Skeletal muscle tissue (tissue), 4 donors: ENCODE results near the gene E2F1. TPM values are rescaled to one million over a fixed set of nuclear protein-coding genes. Genes with fewer than 3 reads are reported as not detected.

Experiments
- H3K27ac ChIP-seq: one replicate; pipeline ENCODE4 v1.7.0; 2013; ENCODE audit warnings: mild to moderate bottlenecking, low read depth, low read length, inconsistent platforms
- H3K27me3 ChIP-seq, 3 donors: one replicate each; pipeline ENCODE4 v1.7.0; 2013; ENCODE audit warnings: low read length in 3 of 3; ENCODE audit not compliant: control insufficient read depth in 3 of 3, insufficient read depth in 3 of 3
- H3K36me3 ChIP-seq, 3 donors: one replicate each; pipeline ENCODE4 v1.7.0; 2013; ENCODE audit warnings: low read length in 3 of 3; ENCODE audit not compliant: control insufficient read depth in 3 of 3, insufficient read depth in 3 of 3
- H3K4me1 ChIP-seq, 3 donors: one replicate each; pipeline ENCODE4 v1.7.0; 2013; ENCODE audit warnings: low read length in 3 of 3, mild to moderate bottlenecking in 3 of 3; ENCODE audit not compliant: control insufficient read depth in 3 of 3, insufficient read depth in 3 of 3
- H3K4me3 ChIP-seq, 3 donors: one replicate each; pipeline ENCODE4 v1.7.0; 2013; ENCODE audit warnings: low read length in 3 of 3
- H3K9ac ChIP-seq, 3 donors: one replicate each; pipeline ENCODE4 v1.7.0; 2013; ENCODE audit warnings: low read length in 3 of 3, mild to moderate bottlenecking in 3 of 3, moderate library complexity in 2 of 3, low read depth in 1 of 3
- H3K9me3 ChIP-seq, 3 donors: one replicate each; pipeline ENCODE4 v1.7.0; 2013; ENCODE audit warnings: low read length in 3 of 3; ENCODE audit not compliant: control insufficient read depth in 3 of 3
- total RNA-seq: library from RNA; depleted of rRNA; stranded (reverse); fragments of >200 nt; gene quantifications from one replicate; pipeline ENCODE4 v1.2.3, GENCODE V29; 2014
- donor health status: Osteomylitis.

E2F1 gene
- total RNA-seq, 1 donor from 2014 or later: 5.2 TPM

GRCh38 chr20:33687993-33688937 lies 2.1 kb upstream of the E2F1 start:
- Histone ChIP-seq H3K27ac (no peak overlapping the region), H3K27me3 (no peaks in the 10 kb centered on the region), H3K4me1 (peaks cover 12 to 21% (median 19%) of the 10 kb centered on the region in 3 donors), H3K9ac (no peak overlapping the region), H3K36me3 (no peaks in the 10 kb centered on the region), H3K4me3 (no peak overlapping the region), H3K9me3 (no peaks in the 10 kb centered on the region)

DNA sequence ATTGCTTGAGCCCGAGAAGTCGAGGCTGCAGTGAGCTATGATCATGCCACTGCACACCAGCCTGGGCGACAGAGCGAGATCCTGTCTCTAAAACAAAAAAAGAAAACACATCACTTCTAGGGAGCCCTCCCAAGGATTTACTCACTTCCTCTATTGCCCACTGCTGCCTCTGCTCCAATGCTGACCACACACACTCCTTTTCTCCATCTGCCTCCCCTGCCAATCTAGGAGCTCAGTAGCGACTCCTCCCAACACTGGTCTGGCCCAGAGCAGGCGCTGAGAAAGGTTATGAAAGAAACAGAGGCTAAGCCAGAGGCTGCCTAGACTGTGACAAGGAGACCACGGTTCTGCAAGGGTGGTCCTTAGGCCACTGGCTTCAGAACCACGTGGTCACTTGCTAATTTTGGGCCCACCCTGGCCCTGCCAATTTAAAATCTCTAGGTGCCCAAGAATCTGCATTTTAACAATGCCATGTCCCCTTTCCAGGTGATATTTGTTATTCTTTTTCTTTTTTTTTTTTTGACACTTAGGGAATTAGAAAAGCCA lies 1.3 kb upstream of the E2F1 start:
- no peaks in the 10 kb centered on the region for H3K36me3 ChIP-seq
- H3K27me3 ChIP-seq: no peaks in the 10 kb centered on the region
- H3K9me3 ChIP-seq: no peaks in the 10 kb centered on the region
- H3K9ac ChIP-seq: no peak overlapping the region
- no peak overlapping the region for H3K27ac ChIP-seq
- H3K4me3 ChIP-seq: no peak overlapping the region
- H3K4me1 ChIP-seq: peaks cover 12 to 21% (median 19%) of the 10 kb centered on the region in 3 donors

- H3K36me3 ChIP-seq: no peaks in the 10 kb centered on the region
- no peaks in the 10 kb centered on the region for H3K27me3 ChIP-seq
- peaks cover 12 to 21% (median 19%) of the 10 kb centered on the region in 3 donors for H3K4me1 ChIP-seq
- H3K9me3 ChIP-seq: no peaks in the 10 kb centered on the region
- H3K9ac ChIP-seq: peak overlapping the region in 1 of 3 donors; percentile 40
- H3K4me3 ChIP-seq: peak overlapping the region; percentile 67 to 76 (median 72)
- no peak overlapping the region for H3K27ac ChIP-seq
Observed at GRCh38 chr20:33686984-33687366, 790 bp upstream of the E2F1 start.

DNA sequence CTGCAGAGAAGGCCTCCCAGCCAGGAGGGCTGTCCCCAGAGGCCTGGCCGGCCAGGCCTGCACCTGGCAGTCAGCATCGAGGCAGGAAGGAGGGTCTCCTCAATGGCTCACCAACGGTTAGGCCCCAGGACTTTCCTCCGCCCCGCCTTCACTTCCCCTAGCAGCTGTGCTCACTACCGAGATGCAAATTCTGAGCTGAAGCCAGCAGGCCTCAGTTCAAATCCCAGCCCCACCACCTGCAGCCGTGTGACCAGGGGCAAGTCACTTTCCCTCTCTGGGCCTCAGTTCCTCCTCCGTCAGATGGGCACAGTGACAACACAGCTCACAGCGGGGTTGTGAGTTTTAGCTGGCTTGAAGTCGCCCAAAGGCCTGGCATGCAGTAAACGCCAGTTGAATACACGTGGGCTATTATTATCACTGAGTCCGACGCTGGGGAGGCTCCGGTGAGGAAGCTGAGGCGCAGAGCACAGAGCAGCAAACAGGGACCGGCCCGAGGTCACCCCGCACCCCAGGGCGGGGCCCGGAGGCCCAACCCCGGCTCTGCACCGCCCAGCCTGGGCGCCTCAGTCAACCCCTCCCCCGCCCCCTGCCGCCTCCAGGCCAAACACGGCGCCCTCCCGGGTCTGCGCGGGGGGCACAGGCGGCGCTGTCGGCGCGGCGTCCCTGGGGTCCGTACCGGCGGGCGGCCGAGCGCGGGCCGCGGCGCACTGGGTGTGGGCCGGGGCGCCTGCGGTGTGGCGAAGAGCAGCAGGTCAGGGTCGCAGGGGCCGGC lies 671 bp downstream of the E2F1 start:
- Histone ChIP-seq H3K27me3 (no peaks in the 10 kb centered on the region), H3K9me3 (no peaks in the 10 kb centered on the region), H3K4me3 (peak overlapping the region in 2 of 3 donors; percentile 12 to 45), H3K36me3 (no peaks in the 10 kb centered on the region), H3K4me1 (peaks cover 12 to 21% (median 19%) of the 10 kb centered on the region in 3 donors), H3K9ac (no peak overlapping the region), H3K27ac (no peak overlapping the region)

GRCh38 chr20:33684533-33685327 lies 1.5 kb downstream of the E2F1 start:
- Histone ChIP-seq H3K27ac (no peak overlapping the region), H3K9me3 (no peaks in the 10 kb centered on the region), H3K27me3 (no peaks in the 10 kb centered on the region), H3K4me3 (no peak overlapping the region), H3K4me1 (peaks cover 12 to 21% (median 19%) of the 10 kb centered on the region in 3 donors), H3K36me3 (no peaks in the 10 kb centered on the region), H3K9ac (no peak overlapping the region)

DNA sequence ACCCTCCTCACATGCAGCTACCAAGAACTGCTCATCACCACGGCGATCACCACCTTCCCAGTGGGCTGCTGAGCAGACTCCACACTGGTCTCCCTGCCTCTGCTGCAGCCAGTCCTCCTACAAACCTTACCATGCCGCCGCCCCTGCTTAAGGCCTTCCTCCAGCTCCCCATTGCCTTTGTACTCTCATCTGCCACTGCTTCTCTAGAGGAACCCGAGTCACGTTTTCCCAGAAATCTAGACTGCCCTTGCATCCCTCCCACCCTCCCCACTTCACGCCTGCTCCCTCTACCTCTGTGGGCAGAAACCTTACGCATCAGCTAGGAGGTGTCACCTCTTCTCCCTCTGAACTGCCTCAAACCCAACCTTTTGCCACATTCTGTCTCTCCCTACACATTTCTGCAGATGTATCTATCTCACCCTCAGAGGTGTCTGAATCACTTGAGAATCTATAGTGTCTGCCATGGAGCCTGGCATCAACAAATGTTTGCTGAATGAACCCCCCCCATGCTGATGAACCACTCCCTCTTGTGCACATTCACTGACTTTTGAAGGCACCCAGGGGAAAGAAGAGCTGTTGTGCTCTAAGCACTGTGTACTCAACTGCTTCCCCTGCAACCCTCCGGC lies 4.3 kb downstream of the E2F1 start:
- Histone ChIP-seq H3K27me3 (no peaks in the 10 kb centered on the region), H3K27ac (no peak overlapping the region), H3K9ac (no peak overlapping the region), H3K36me3 (no peaks in the 10 kb centered on the region), H3K4me1 (peaks cover 10 to 26% (median 16%) of the 10 kb centered on the region in 3 donors), H3K9me3 (no peaks in the 10 kb centered on the region), H3K4me3 (no peak overlapping the region)

GRCh38 chr20:33681288-33681687 lies 4.9 kb downstream of the E2F1 start:
- Histone ChIP-seq H3K27ac (no peak overlapping the region), H3K4me3 (no peak overlapping the region), H3K27me3 (no peaks in the 10 kb centered on the region), H3K36me3 (no peaks in the 10 kb centered on the region), H3K9me3 (no peaks in the 10 kb centered on the region), H3K9ac (no peak overlapping the region), H3K4me1 (peaks cover 7 to 23% (median 12%) of the 10 kb centered on the region in 3 donors)

DNA sequence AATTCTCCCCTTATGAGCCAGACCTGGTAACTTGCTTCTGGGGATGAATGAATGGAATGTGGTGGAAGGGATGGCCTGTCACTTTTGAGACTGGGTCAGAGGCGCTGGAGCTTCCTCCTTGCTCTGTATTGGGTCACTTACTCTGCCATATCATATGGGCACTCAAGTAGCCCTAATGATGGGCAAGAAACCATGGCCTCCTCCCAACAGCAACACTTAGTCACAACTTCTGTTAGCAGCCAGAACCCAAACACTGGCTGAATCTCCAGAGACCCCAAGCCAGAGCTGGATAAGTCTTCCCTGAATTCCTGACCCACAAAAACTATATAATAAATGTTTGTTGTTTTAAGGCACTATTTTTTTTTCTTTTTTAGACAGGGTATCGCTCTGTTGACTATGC lies 5.5 kb downstream of the E2F1 start:
- H3K4me3 ChIP-seq: no peak overlapping the region
- peaks cover 10 to 27% (median 17%) of the 10 kb centered on the region in 3 donors for H3K4me1 ChIP-seq

More for the DNA sequence above, 5.5 kb downstream of the E2F1 start:
- H3K36me3 ChIP-seq: no peaks in the 10 kb centered on the region
- H3K27me3 ChIP-seq: no peaks in the 10 kb centered on the region
- no peaks in the 10 kb centered on the region for H3K9me3 ChIP-seq
- no peak overlapping the region for H3K9ac ChIP-seq
- H3K27ac ChIP-seq: no peak overlapping the region
